Heart left ventricle (tissue), 16 donors: ENCODE measurements around the gene ZSCAN5C. TPM values are rescaled to one million over a fixed set of nuclear protein-coding genes. Genes with fewer than 3 reads are reported as not detected.

Experiments used
- ATAC-seq, 4 donors: fragments of 200-7000 bp; cut with Tn5 transposase; one replicate each; pipeline ENCODE4 v1.9.1; 2020 to 2022; ENCODE audit warnings: moderate library complexity in 4 of 4, mild to moderate bottlenecking in 3 of 4, moderate number of reproducible peaks in 1 of 4
- DNase-seq, 5 donors: peaks; one replicate each; pipeline ENCODE4 v3.0.0-alpha.2; 2020
- H3K27ac ChIP-seq, 12 donors: fragments of 200-600 bp; sonication (generic) in 4 of 12; one replicate each; pipeline versions ENCODE4 v1.5.0 to v1.8.0; 2016 to 2022; ENCODE audit warnings: mild to moderate bottlenecking in 2 of 12
- H3K27me3 ChIP-seq, 9 donors: fragments of 200-600 bp; sonication (generic) in 2 of 9; one replicate each; pipeline versions ENCODE4 v1.5.1 to v1.8.0; 2016 to 2022; ENCODE audit warnings: mild to moderate bottlenecking in 3 of 9
- H3K36me3 ChIP-seq, 9 donors: fragments of 200-600 bp; sonication (generic) in 2 of 9; one replicate each; pipeline versions ENCODE4 v1.5.0 to v1.8.0; 2018 to 2022; ENCODE audit warnings: mild to moderate bottlenecking in 2 of 9
- H3K4me1 ChIP-seq, 12 donors: fragments of 200-600 bp; sonication (generic) in 4 of 12; one replicate each; pipeline versions ENCODE4 v1.5.0 to v1.8.0; 2016 to 2022; ENCODE audit warnings: mild to moderate bottlenecking in 3 of 12
- H3K4me3 ChIP-seq, 12 donors: fragments of 200-600 bp; sonication (generic) in 4 of 12; one replicate each; pipeline versions ENCODE4 v1.5.0 to v1.8.0; 2017 to 2022; ENCODE audit warnings: mild to moderate bottlenecking in 9 of 12, moderate library complexity in 4 of 12
- H3K9me3 ChIP-seq, 12 donors: fragments of 200-600 bp; sonication (generic) in 4 of 12; one replicate each; pipeline versions ENCODE4 v1.5.0 to v1.8.0; 2016 to 2022; ENCODE audit warnings: mild to moderate bottlenecking in 1 of 12
- CTCF ChIP-seq, 12 donors: fragments of 200-600 bp; sonication (generic) in 4 of 12; IDR thresholded peaks; one replicate each; pipeline versions ENCODE4 v1.5.0 to v1.8.0; 2018 to 2022; ENCODE audit warnings: antibody characterized with exemption in 12 of 12, mild to moderate bottlenecking in 5 of 12
- POLR2A ChIP-seq, 2 donors: fragments of 450-650 bp; IDR thresholded peaks; one replicate each; pipeline ENCODE4 v1.6.1; 2017; ENCODE audit warnings: antibody characterized with exemption in 2 of 2, mild to moderate bottlenecking in 2 of 2, moderate library complexity in 2 of 2
- WGBS, 4 donors: extraction: QIAGEN DNeasy Blood & Tissue Kit in 2 of 4; methylation state at CpG; one replicate each; pipeline versions ENCODE4 v1.1.5 to v1.1.7; 2013 to 2018; 5-methylcytosine and 5-hydroxymethylcytosine counted together
- intact Hi-C, 10 donors: fragments of 100-400 bp; cut with DNase I; formaldehyde crosslinking; loops; one replicate each; pipeline versions ENCODE4 v1.11.1 to v1.14.2; 2022
- polyA plus RNA-seq, 2 donors: library from polyadenylated mRNA; stranded (reverse); fragments of 200-250 nt; gene quantifications; one replicate each; pipeline ENCODE4 v1.2.3, GENCODE V29; 2013
- total RNA-seq, 9 donors: library from RNA; depleted of rRNA in 2 of 9; stranded (reverse); fragments of >200 nt in 2 of 9; fragmentation: NEBNext Ultra II Directional in 3 of 9; extraction: Animal tissue kit (Norgen Biotek cat#: 25700) in 3 of 9; gene quantifications; one replicate each; pipeline versions ENCODE4 v1.1.0 to v1.2.4, GENCODE V29; 2016 to 2023
- donor health status: ischemic (EF 13 %, LVEDD 7.1; RV severe dilation, severe dysfunction).
- donor health status: healthy with polysubstance abuse.
- donor health status: DM: no; HTN: yes; CAD: no.
- donor health status: DM: no; HTN: no; CAD: no.
- donor health status: ischemic (EF 25% LVEDD 6.9; RV normal size, moderate dysfunction).
- donor health status: ischemic (EF 25% LVEDD 5.7; RV mildly dilated, moderate dysfunction).
- donor health status: healthy.
- donor health status: DM: yes; HTN: yes; CAD: no.
- donor health status: ischemic (EF 35%, LVEDD 5.7; RV mildly dilated, moderate dysfunction).
- donor health status: nonischemic (EF 11% LVEDD 7.7; RV severe dilation, severe dysfunction).
- donor health status: DM: yes; HTN: yes; CAD: no.
- donor health status: PGD.
- donor health status: ischemic (EF 29% LVEDD 5.4; RV normal size, mild dysfunction).
- donor health status: nonischemic (EF 23%, LVEDD 6.1; RV moderate dilation, normal function).

ZSCAN5C gene
- total and polyA plus RNA-seq, 11 donors = not detected

DNA sequence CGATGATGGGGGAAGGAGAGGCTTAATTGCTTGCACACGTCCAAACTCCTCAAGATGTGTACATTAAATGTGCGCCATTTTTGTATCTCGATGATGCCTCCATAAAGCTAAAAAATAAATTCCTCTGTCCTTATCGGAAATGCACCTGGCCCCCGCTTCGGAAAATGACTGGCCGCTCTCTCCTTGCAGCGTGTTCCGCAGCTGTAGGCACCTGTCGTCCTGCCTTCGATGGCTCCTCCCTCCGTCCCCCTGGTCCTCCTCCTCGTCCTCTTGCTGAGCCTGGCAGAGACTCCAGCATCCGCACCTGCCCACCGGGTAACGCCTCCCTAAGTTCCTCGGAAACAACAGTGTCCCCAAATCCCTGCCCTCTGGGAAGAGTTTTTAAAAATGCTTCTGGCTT is 25.2 kb upstream of the ZSCAN5C start:
- Histone ChIP-seq H3K27me3 (peaks cover 0 to 35% (median 9%) of the 10 kb centered on the region in 9 donors), H3K4me1 (peaks cover 0 to 2% (median 0%) of the 10 kb centered on the region in 12 donors), H3K9me3 (no peaks in the 10 kb centered on the region), H3K4me3 (no peak overlapping the region), H3K36me3 (no peaks in the 10 kb centered on the region), H3K27ac (no peak overlapping the region)
- DNase-seq = no peak
- intact Hi-C loops = loop anchor here in 3 of 10 donors (10.0 kb wide), 3 partner anchors 158 to 178 kb away; no protein-coding TSS in a partner anchor
- 73 to 80% (median 76%) methylated on average over 18 of the region's 18 CpGs for WGBS, 4 donors
- no peak for TF ChIP-seq POLR2A (IDR thresholded peaks at IDR 0.05)
- TF ChIP-seq CTCF (IDR thresholded peaks at IDR 0.05) = no peak
- no peak for ATAC-seq

- H3K27me3 ChIP-seq = peaks cover 0 to 35% (median 9%) of the 10 kb centered on the region in 9 donors
- ATAC-seq (no peak), DNase-seq (no peak)
- no peak overlapping the region for H3K27ac ChIP-seq
- WGBS, 4 donors = 62 to 67% (median 63%) methylated on average over 11 of the region's 11 CpGs
- H3K36me3 ChIP-seq = no peaks in the 10 kb centered on the region
- intact Hi-C loops = loop anchor here in 3 of 10 donors (10.0 kb wide), 3 partner anchors 157 to 177 kb away; no protein-coding TSS in a partner anchor
- no peaks in the 10 kb centered on the region for H3K9me3 ChIP-seq
- no peak overlapping the region for H3K4me3 ChIP-seq
- no peaks in the 10 kb centered on the region for H3K4me1 ChIP-seq
- TF ChIP-seq POLR2A (IDR thresholded peaks at IDR 0.05) (no peak), CTCF (IDR thresholded peaks at IDR 0.05) (no peak)
These were observed 24.4 kb upstream of the ZSCAN5C start for GRCh38 chr19:56177564-56178243.

GRCh38 chr19:56189785-56190184 is 12.3 kb upstream of the ZSCAN5C start:
- no peak for DNase-seq
- no peaks in the 10 kb centered on the region for H3K4me1 ChIP-seq
- H3K4me3 ChIP-seq = no peak overlapping the region
- H3K27ac ChIP-seq = no peak overlapping the region
- H3K9me3 ChIP-seq = no peaks in the 10 kb centered on the region
- no peaks in the 10 kb centered on the region for H3K36me3 ChIP-seq
- ATAC-seq = no peak
- peaks cover 0 to 17% (median 0%) of the 10 kb centered on the region in 9 donors for H3K27me3 ChIP-seq
- intact Hi-C loops = no loop called here
- 75 to 82% (median 78%) methylated on average over 17 of the region's 17 CpGs for WGBS, 4 donors
- TF ChIP-seq POLR2A (IDR thresholded peaks at IDR 0.05) = no peak

GRCh38 chr19:56191115-56191514 is 11.0 kb upstream of the ZSCAN5C start:
- DNase-seq (no peak), ATAC-seq (no peak)
- 68 to 83% (median 77%) methylated on average over 7 of the region's 7 CpGs for WGBS, 4 donors
- H3K27me3 ChIP-seq = peaks cover 0 to 14% (median 0%) of the 10 kb centered on the region in 9 donors
- H3K4me3 ChIP-seq = no peak overlapping the region
- no peaks in the 10 kb centered on the region for H3K4me1 ChIP-seq
- no peaks in the 10 kb centered on the region for H3K9me3 ChIP-seq
- no peaks in the 10 kb centered on the region for H3K36me3 ChIP-seq
- no peak for TF ChIP-seq POLR2A (IDR thresholded peaks at IDR 0.05)
- no peak for TF ChIP-seq CTCF (IDR thresholded peaks at IDR 0.05)
- intact Hi-C loops = no loop called here
- no peak overlapping the region for H3K27ac ChIP-seq
